Activated naive CD4-positive, alpha-beta T cell treated with anti-CD3 and anti-CD28 coated beads for 36 hours (primary cell): Measurements from ENCODE around the gene EML4. TPM values are rescaled to one million over a fixed set of nuclear protein-coding genes. Genes with fewer than 3 reads are reported as not detected.
"Not testable (repeated sequence)": the region's sequence is repeated elsewhere in the genome, so short reads cannot be mapped to it uniquely, and the experiment has no call there.

Experiments used
- CTCF ChIA-PET: fragments of 350-600 bp; sonication (Branson Sonifier 250); formaldehyde crosslinking; loops from one replicate; lab custom pipeline; 2021; ENCODE audit warnings: antibody characterized with exemption; lab: Charles Lee
- DNase-seq: peaks from one replicate; pipeline ENCODE4 v3.0.0-alpha.2; 2020
- H3K27ac Mint-ChIP-seq: one replicate; pipeline ENCODE4 v1.8.0; 2021; ENCODE audit warnings: mild to moderate bottlenecking, mixed read lengths
- H3K27me3 Mint-ChIP-seq: one replicate; pipeline ENCODE4 v1.8.0; 2021; ENCODE audit warnings: low read depth, mixed read lengths
- H3K36me3 Mint-ChIP-seq: one replicate; pipeline ENCODE4 v1.8.0; 2021; ENCODE audit warnings: low read depth, mixed read lengths
- H3K4me1 Mint-ChIP-seq: one replicate; pipeline ENCODE4 v1.8.0; 2021; ENCODE audit warnings: low read depth, mixed read lengths
- H3K4me3 Mint-ChIP-seq: one replicate; pipeline ENCODE4 v1.8.0; 2021; ENCODE audit warnings: mild to moderate bottlenecking, moderate library complexity, mixed read lengths
- H3K9me3 Mint-ChIP-seq: one replicate; pipeline ENCODE4 v1.8.0; 2021; ENCODE audit warnings: mixed read lengths
- intact Hi-C: fragments of 100-400 bp; cut with micrococcal nuclease; formaldehyde crosslinking; loops from one replicate; pipeline ENCODE4 v1.15.1; 2023
- total RNA-seq, 2 experiments: library from RNA; stranded (reverse); gene quantifications; one replicate each; pipeline ENCODE4 v1.2.3, GENCODE V29; 2021

Gene EML4
- total RNA-seq, 2 experiments from 2014 or later = 65.8 to 65.9 TPM

DNA sequence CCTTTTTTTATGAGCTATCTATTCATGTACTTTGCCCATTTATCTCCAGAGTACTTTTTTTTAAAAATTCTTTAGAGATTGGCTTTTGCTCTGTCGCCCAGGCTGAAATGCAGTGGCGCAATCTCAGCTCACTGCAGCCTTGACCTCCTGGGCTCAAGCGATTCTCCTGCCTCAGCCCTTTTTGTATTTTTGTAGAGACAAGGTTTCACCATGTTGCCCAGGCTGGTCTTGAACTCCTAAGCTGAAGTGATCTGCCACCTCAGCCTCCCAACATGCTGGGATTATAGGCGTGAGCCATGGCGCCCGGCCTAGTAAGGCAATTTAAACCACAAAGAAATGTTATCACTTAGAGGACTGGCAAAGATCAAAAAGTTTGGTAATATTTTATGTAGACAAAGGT is 177.7 kb downstream of the EML4 start:
- not testable (repeated sequence) for H3K27me3 Mint-ChIP-seq, H3K4me3 Mint-ChIP-seq

DNA sequence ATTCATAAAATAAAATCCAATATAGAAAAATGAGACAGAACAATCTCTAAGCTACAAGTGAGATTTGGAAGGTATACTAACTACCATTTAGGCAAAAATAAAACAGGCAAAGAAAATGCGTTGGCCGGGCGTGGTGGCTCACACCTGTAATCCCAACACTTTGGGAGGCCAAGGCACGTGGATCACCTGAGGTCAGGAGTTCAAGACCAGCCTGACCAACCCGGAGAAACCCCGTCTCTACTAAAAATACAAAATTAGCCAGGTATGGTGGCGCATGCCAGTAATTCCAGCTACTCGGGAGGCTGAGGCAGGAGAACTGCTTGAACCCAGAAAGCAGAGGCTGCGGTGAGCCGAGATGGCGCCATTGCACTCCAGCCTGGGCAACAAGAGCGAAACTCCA is 178.4 kb downstream of the EML4 start:
- CTCF ChIA-PET = interaction anchor here (1.1 kb wide), 1 partner anchor 12 kb away, joined by 3 read pairs; no protein-coding TSS in a partner anchor
- H3K27me3 Mint-ChIP-seq, intact Hi-C loops, H3K4me3 Mint-ChIP-seq, H3K27ac Mint-ChIP-seq, H3K9me3 Mint-ChIP-seq, DNase-seq: not testable (repeated sequence)
- H3K4me1 Mint-ChIP-seq = peaks cover 11% of the 10 kb centered on the region
- H3K36me3 Mint-ChIP-seq = peaks cover 43% of the 10 kb centered on the region

More for the DNA sequence above, 177.7 kb downstream of the EML4 start:
- intact Hi-C loops, DNase-seq, H3K27ac Mint-ChIP-seq, H3K9me3 Mint-ChIP-seq: not testable (repeated sequence)
- CTCF ChIA-PET = interaction anchor here (1.1 to 1.2 kb wide), 2 partner anchors 13 to 251 kb away, joined by 3 to 4 read pairs; no protein-coding TSS in a partner anchor
- peaks cover 41% of the 10 kb centered on the region for H3K36me3 Mint-ChIP-seq
- H3K4me1 Mint-ChIP-seq = peaks cover 18% of the 10 kb centered on the region

DNA sequence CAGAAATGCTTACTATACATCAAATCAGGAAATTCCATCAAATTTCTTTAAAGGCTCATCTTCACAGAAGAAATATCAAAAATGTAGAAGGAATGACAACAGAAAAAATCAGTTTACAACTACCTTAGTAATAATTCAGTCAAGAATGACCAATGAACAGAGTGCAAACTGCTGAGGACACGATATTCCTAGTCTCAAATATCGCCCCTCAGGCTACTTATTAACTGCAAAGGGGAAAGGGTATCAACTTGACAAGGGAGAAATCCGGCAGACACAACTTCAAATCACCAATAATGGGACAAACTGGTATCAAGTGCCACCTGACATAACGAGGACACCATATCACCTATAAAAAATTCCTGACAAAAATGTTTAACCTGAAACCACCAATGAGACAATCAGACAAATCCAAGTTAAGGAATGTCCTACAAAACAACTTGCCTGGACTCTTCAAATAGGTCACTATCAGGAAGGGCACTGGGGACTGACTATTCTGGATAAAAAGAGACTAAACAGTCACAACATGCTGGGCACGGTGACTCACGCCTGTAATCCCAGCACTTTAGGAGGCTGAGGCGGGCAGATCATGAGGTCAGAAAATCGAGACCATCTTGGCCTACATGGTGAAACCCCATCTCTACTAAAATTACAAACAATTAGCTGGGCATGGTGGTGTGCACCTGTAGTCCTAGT is 179.1 kb downstream of the EML4 start:
- CTCF ChIA-PET = no interaction called here
- intact Hi-C loops = no loop called here
- Mint-ChIP-seq H3K36me3 (peaks cover 45% of the 10 kb centered on the region), H3K27ac (no peak overlapping the region), H3K27me3 (no peaks in the 10 kb centered on the region), H3K9me3 (no peaks in the 10 kb centered on the region), H3K4me1 (peaks cover 6% of the 10 kb centered on the region), H3K4me3 (no peak overlapping the region)
- DNase-seq = no peak

DNA sequence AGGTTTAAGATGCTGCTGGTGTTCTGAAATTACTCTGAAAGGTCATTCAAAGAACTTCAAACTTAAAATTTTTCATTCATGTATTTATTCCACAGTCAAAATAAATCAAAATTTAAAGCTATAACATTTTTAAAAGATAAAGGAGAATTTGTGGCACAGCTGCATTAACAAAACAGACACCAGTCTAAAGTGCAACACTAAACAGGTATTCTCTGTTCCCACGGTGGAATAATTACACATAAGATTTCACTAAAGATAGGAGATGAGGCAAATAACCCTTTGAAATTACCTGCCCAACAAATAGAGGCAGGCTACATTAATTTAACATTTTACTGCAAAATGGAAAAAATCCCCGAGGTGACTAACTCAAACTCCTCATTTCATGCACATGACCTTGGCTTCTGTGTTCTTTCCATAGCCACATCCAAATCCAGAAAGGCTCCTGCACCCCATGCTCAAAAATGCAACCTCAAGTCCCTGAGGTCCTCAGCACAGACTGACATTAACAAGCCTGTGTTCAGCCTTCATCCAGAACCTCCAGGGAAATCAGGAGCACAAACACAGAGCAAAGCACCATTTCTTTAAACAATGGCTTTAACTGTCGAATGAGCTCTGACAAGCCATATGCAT is 181.4 kb downstream of the EML4 start:
- intact Hi-C loops = no loop called here
- no peak for DNase-seq
- H3K27me3 Mint-ChIP-seq = no peaks in the 10 kb centered on the region
- no peak overlapping the region for H3K4me3 Mint-ChIP-seq
- H3K27ac Mint-ChIP-seq = no peak overlapping the region
- H3K4me1 Mint-ChIP-seq = peaks cover 23% of the 10 kb centered on the region
- H3K9me3 Mint-ChIP-seq = no peaks in the 10 kb centered on the region
- CTCF ChIA-PET = no interaction called here
- peaks cover 38% of the 10 kb centered on the region for H3K36me3 Mint-ChIP-seq

DNA sequence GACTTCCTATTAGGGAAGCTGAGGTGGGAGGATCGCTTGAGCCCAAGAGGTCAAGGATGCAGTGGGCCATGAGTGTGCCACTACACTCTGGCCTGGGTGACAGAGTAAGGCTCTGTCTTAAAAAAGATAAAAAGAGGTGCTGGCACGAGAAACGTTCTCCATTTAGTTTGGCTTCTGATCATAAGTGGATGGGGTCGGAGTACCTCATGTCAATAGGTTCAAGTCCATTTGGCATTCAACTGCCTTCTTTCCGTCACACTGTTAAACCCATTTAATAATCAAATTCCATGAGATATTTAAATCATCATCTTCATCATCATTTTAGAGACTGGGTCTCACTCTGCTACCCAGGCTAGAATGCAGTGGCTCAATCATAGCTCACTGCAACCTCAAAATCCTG is 182.7 kb downstream of the EML4 start:
- DNase-seq = no peak
- H3K4me1 Mint-ChIP-seq = peaks cover 33% of the 10 kb centered on the region
- peaks cover 37% of the 10 kb centered on the region for H3K36me3 Mint-ChIP-seq
- no peak overlapping the region for H3K27ac Mint-ChIP-seq
- no peak overlapping the region for H3K4me3 Mint-ChIP-seq
- H3K9me3 Mint-ChIP-seq = no peaks in the 10 kb centered on the region
- intact Hi-C loops = no loop called here
- CTCF ChIA-PET = interaction anchor here (0.5 to 1.0 kb wide), 2 partner anchors 85 to 286 kb away, joined by 3 read pairs; no protein-coding TSS in a partner anchor
- H3K27me3 Mint-ChIP-seq = no peaks in the 10 kb centered on the region

DNA sequence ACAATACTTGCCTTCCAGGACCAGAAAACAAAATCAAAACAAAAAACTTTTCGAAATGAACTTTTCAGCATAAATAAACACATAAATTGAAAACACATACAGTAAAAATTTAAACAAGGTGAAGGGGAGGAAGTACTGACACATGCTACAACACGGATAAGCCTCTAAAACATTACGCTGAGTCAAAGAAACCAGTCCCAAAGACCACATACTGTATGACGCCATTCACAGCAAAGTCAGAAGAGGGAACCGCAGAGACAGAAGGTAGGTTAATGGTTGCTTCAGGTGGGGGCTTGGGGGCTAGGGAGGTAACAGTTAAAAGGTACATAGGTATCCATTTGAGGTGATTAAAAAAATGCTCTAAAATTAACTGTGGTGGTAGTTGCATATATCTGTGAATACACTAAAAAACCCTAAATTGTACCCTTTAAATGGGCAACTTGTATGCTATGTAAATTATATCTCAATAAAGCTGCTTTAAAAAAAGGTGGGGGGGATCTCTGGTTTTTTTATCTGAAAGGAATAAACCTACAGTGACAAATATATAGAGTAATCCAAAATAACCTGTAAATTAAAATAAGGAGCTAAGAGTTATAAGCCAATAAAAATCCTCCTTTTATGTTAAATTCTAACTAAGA is 184.8 kb downstream of the EML4 start:
- CTCF ChIA-PET = interaction anchor here (0.5 to 0.6 kb wide), 2 partner anchors 28 to 1130 kb away, joined by 3 read pairs; no protein-coding TSS in a partner anchor
- no peak overlapping the region for H3K27ac Mint-ChIP-seq
- no peak for DNase-seq
- intact Hi-C loops = no loop called here
- no peak overlapping the region for H3K4me3 Mint-ChIP-seq
- peaks cover 51% of the 10 kb centered on the region for H3K4me1 Mint-ChIP-seq
- H3K27me3 Mint-ChIP-seq = no peaks in the 10 kb centered on the region
- H3K9me3 Mint-ChIP-seq = no peaks in the 10 kb centered on the region
- H3K36me3 Mint-ChIP-seq = peaks cover 26% of the 10 kb centered on the region

DNA sequence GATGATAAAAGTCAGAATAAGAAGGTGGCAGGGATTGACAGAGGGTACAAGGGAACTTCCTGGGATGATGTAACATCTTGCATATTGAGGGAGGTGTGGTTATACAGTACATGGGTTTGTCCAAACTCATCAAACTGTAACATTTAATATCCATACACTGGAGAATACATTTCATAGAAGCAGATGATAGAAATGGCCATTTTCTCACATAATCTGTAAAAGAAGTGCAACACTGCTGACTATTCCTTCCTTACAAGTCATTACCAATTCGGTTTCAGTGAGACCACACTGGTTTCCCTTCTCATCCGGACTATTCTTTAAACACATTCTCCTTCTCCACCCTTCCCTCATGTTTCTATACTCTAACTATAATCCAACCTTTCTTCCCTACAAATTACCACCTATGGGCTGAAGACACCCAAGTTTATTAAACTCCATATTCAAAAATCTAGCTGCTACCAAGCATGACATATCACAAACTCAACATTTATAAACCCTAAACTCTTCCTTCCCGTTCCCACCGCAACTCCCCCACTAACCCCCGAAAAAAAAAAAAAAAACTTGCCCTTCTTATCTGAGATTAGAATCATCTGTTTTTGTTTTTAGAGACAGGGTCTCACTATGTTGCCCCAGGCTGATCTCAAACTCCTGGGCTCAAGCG is 190.3 kb downstream of the EML4 start:
- H3K4me1 Mint-ChIP-seq = peaks cover 53% of the 10 kb centered on the region
- peak overlapping the region; percentile 83 for H3K4me3 Mint-ChIP-seq
- no peaks in the 10 kb centered on the region for H3K27me3 Mint-ChIP-seq
- H3K36me3 Mint-ChIP-seq = peaks cover 9% of the 10 kb centered on the region
- no peaks in the 10 kb centered on the region for H3K9me3 Mint-ChIP-seq
- H3K27ac Mint-ChIP-seq = peak overlapping the region; percentile 98
- DNase-seq = no peak
- CTCF ChIA-PET = interaction anchor here (0.6 to 0.7 kb wide), 3 partner anchors 12 to 299 kb away, joined by 3 read pairs; no protein-coding TSS in a partner anchor
- intact Hi-C loops = no loop called here

DNA sequence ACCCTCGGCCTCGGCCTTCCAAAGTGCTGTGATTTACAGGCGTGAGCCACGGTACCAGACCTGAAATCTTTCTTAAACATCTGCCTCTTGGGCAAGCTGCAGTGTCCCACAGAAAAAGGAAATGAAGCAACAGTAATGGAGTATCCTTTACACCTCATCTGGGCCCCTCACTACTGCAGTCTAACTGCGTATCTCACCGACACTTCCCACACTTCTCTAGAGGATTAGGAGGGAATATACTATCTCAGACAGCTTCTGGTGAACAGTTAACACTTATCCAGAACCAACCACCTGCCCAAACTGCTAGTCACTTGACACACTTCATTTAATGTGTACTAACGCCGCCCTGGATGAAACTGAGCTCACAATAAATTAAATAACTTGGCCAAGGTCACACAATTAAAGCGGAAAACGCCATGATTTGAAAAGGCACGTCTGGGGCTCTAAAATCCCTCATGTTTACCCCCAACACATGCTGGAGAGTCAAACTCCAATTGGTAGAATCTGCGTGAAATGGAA is 190.9 kb downstream of the EML4 start:
- peak; percentile 30 for DNase-seq
- Mint-ChIP-seq H3K4me1 (peaks cover 47% of the 10 kb centered on the region), H3K27me3 (no peaks in the 10 kb centered on the region), H3K4me3 (peak overlapping the region; percentile 83), H3K9me3 (no peaks in the 10 kb centered on the region), H3K36me3 (peaks cover 9% of the 10 kb centered on the region), H3K27ac (peak overlapping the region; percentile 98)
- CTCF ChIA-PET = interaction anchor here (0.6 to 2.2 kb wide), 3 partner anchors 13 to 45 kb away, joined by 3 to 6 read pairs (median 3); no protein-coding TSS in a partner anchor
- intact Hi-C loops = loop anchor here (2.0 to 10.0 kb wide), 5 partner anchors 209 to 815 kb away; partner anchors contain the start of gene MTA3

DNA sequence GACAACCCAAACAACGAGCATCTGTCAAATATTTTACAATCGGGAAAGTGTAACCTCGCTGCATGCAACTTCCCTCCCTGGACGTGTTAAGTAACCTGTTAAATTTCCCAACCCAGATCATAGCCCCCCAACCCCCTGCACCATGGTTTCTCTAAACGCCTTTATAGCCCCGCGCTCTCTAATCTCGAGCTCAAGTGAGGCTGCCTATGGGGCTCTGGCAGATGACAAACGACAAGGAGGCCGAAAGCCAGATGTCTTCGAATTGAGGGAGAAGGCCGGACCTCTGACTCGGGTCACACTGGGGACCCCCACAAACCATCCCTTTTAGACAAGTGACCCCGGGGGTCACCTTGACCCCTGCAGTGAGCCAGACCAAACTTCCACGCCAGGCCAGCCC is 191.3 kb downstream of the EML4 start:
- Mint-ChIP-seq H3K4me1 (peaks cover 45% of the 10 kb centered on the region), H3K4me3 (peak overlapping the region; percentile 83), H3K27me3 (no peaks in the 10 kb centered on the region), H3K27ac (peak overlapping the region; percentile 98), H3K9me3 (no peaks in the 10 kb centered on the region), H3K36me3 (peaks cover 9% of the 10 kb centered on the region)
- intact Hi-C loops = loop anchor here (2.0 to 10.0 kb wide), 5 partner anchors 208 to 814 kb away; partner anchors contain the start of gene MTA3
- CTCF ChIA-PET = interaction anchor here (0.6 to 2.2 kb wide), 2 partner anchors 32 to 45 kb away, joined by 3 to 6 read pairs; no protein-coding TSS in a partner anchor
- DNase-seq = no peak

DNA sequence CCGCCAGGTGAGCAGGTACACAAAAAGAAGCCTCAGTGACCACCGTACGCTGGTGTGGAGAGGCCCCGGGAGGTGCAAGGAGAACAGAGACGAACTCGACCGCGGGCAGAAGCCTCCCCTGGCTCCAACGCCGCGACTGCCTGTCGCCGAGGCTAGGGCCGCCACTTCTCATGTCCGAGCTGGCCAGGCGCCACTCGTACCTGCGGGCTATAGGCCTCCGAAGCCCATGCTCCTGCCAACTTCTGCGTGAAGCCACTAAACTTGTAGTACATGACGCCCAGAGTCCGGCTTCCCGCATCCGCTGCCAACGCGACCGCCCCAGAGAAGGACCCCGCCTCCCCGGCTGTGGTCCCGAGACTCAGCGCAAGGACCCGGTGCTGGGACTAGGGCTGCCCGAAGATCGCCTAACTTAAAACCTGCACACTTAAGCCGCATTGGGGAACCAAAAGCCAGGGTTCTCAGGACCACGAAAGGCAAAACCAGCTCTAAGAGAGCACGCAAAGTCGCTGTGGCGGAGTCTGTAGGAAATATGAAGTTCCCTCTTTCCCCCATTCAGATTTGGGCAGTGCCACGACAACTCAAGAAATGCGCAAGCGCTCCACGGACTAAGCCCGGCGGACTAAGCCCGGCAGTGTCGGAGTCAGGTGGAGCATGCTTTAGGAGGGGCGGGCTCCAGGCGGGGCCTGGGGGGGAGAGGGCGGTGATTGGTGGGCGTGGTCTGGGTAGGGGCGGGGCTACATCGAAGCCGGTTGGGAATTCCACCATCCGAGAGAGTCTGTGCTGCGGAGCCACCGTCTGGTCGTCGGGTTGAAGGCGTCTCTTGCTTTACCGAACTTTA is 192.0 kb downstream of the EML4 start, which contains the start of gene COX7A2L:
COX7A2L (minus strand) TSS at position 328 of the 838 bp plus-strand sequence; CDS start at position 272, 56 bp downstream.
- Mint-ChIP-seq H3K27ac (peak within 1 kb of the TSS; percentile 98), H3K4me3 (peak within 1 kb of the TSS; percentile 83), H3K4me1 (peaks cover 42% of the 10 kb centered on the region), H3K36me3 (peaks cover 8% of the 10 kb centered on the region), H3K9me3 (no peaks in the 10 kb centered on the region), H3K27me3 (no peaks in the 10 kb centered on the region)
- intact Hi-C loops = loop anchor here (1.0 to 10.0 kb wide), 20 partner anchors 33 to 814 kb away; partner anchors contain the start of genes EML4 and MTA3
- DNase-seq = peak; percentile 98
- CTCF ChIA-PET = interaction anchor here (1.2 to 2.2 kb wide), 4 partner anchors 32 to 271 kb away, joined by 5 to 7 read pairs (median 6); no protein-coding TSS in a partner anchor
